ENCODE data around the gene KRT33A.

Gene KRT33A

GRCh38 chr17:41301916-41302901 is 48.4 kb downstream of the KRT33A start, which contains the start of gene KRTAP29-1:
Gene KRTAP29-1, minus strand, starts transcription at chr17:41302851. Its CDS starts 0 bp downstream, at chr17:41302851.
- TF ChIP-seq, protein P1, sequence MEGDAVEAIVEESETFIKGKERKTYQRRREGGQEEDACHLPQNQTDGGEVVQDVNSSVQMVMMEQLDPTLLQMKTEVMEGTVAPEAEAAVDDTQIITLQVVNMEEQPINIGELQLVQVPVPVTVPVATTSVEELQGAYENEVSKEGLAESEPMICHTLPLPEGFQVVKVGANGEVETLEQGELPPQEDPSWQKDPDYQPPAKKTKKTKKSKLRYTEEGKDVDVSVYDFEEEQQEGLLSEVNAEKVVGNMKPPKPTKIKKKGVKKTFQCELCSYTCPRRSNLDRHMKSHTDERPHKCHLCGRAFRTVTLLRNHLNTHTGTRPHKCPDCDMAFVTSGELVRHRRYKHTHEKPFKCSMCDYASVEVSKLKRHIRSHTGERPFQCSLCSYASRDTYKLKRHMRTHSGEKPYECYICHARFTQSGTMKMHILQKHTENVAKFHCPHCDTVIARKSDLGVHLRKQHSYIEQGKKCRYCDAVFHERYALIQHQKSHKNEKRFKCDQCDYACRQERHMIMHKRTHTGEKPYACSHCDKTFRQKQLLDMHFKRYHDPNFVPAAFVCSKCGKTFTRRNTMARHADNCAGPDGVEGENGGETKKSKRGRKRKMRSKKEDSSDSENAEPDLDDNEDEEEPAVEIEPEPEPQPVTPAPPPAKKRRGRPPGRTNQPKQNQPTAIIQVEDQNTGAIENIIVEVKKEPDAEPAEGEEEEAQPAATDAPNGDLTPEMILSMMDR (IDR thresholded peaks at IDR 0.05) = no peak

DNA sequence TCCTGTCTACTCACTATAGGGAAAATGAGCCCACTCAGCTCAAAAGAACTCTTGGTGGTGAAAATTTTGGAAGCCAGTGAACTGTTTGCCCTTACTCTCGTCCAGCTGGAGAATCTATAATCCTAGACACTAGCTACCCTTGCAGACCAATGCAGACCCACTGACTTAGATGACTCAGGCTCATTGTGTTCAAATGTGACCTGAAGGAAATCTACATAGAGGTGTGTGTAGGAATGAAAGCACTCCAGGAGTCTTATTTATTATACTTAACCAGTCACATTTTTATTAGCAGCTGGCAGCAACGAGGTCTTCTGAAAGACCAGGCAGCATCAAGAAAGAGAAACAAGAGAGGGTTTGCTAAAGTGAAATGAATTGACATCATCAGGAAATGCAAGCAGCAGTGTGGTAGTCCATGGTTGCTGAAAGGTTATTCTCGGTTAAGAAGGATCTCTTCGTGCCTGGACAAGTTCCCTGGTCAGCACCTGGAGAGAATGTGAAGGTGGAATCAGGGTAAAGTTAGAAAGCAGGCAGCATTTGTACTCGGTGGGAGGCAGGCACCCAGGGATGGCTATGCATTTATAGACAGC is 49.3 kb downstream of the KRT33A start:
- TF ChIP-seq, protein P1 (IDR thresholded peaks at IDR 0.05) = no peak

GRCh38 chr17:41298458-41299135 is 52.0 kb downstream of the KRT33A start:
- TF ChIP-seq, protein P1 (IDR thresholded peaks at IDR 0.05) = no peak

GRCh38 chr17:41296846-41297245 is 53.8 kb downstream of the KRT33A start:
- TF ChIP-seq, protein P1 (IDR thresholded peaks at IDR 0.05) = no peak

All from LNCAP (cell line).